ENCODE results near the gene PKNOX2. TPM values are rescaled to one million over a fixed set of nuclear protein-coding genes. Genes with fewer than 3 reads are reported as not detected.
A peak's percentile ranks its signal among the peaks of the same experiment; 100 is the strongest.

Gene PKNOX2
- total and polyA plus RNA-seq, 2 of the 4 experiments (the other 2 are of a cell fraction) = 0.72 to 2.3 TPM

GRCh38 chr11:125167954-125168835, 3.6 kb downstream of the PKNOX2 start:
- intact Hi-C loops (cut with micrococcal nuclease) = no loop called here
- H3K9ac ChIP-seq (ENCODE audit: low read depth, low read length) = no peak overlapping the region
- peak overlapping the region in 1 of 2 experiments; percentile 20; a peak in 1 of 4 replicates for H4K8ac ChIP-seq (ENCODE audit: low read depth in 2 of 2, low read length in 2 of 2)
- no peak overlapping the region for H3K18ac ChIP-seq (ENCODE audit: low read depth, low read length)
- no peaks in the 10 kb centered on the region for H3K9me3 ChIP-seq (ENCODE audit: control insufficient read depth, insufficient read depth, low read length)
- ChIA-PET CTCF (interaction anchor here (1.1 to 2.1 kb wide), 4 partner anchors 77 to 196 kb away, joined by 3 to 6 read pairs (median 4); no protein-coding TSS in a partner anchor), POLR2A (ENCODE audit: unreplicated experiment) (interaction anchor here (0.5 to 1.5 kb wide), 2 partner anchors 12 to 178 kb away, joined by 3 to 4 read pairs; no protein-coding TSS in a partner anchor)
- no peak overlapping the region for H3K56ac ChIP-seq (ENCODE audit: extremely low read depth, insufficient read depth, low read length)
- H3K9me1 ChIP-seq (ENCODE audit: insufficient read depth, low read length) = peaks cover 8% of the 10 kb centered on the region
- no peak overlapping the region for H2BK15ac ChIP-seq (ENCODE audit: low read depth, low read length)
- H3K27me3 ChIP-seq (ENCODE audit: control insufficient read depth, insufficient read depth, low read length) = no peaks in the 10 kb centered on the region; the same call in 1 of the 2 replicates
- ATAC-seq (ENCODE audit: low read depth) (no peak), DNase-seq (peak; percentile 88)
- no peak overlapping the region for H3K4me3 ChIP-seq (ENCODE audit: insufficient read depth, low read depth, low read length)
- no peak overlapping the region for H3K14ac ChIP-seq (replicated peaks; ENCODE audit: low read depth, low read length)
- H3K79me1 ChIP-seq (ENCODE audit: low read depth in 1 of 2, low read length in 2 of 2) = peaks cover 0 to 16% of the 10 kb centered on the region in 2 experiments; a peak in 1 of 4 replicates
- H3K4me1 ChIP-seq (ENCODE audit: control insufficient read depth, insufficient read depth, low read length) = peaks cover 19% of the 10 kb centered on the region
- H3K4me2 ChIP-seq (ENCODE audit: low read depth, low read length) = peak overlapping the region; percentile 14; the same call in 1 of the 2 replicates
- H2AK9ac ChIP-seq (replicated peaks; ENCODE audit: low read depth, low read length, poor library complexity) = no peak overlapping the region
- no peak overlapping the region for H2BK5ac ChIP-seq (ENCODE audit: low read depth, low read length, poor library complexity, severe bottlenecking)
- WGBS, 2 experiments (ENCODE audit: extremely low coverage in 2 of 2, insufficient read length in 1 of 2) = 17% methylated on average over 1 of the region's 9 CpGs; no CpG with 5 or more reads in 1 of the 2 experiments
- 0 out of 2 replicates have a peak overlapping the region, but pooled peaks have one; percentile 4 for H2BK120ac ChIP-seq (ENCODE audit: low read depth, low read length)
- H4K20me1 ChIP-seq (ENCODE audit: insufficient read depth, low read length) = no peaks in the 10 kb centered on the region
- no TSS peak for BruUV-seq (replicated peaks)
- peak overlapping the region; percentile 15; the same call in 1 of the 2 replicates for H3K23ac ChIP-seq (ENCODE audit: low read depth, low read length)
- H4K91ac ChIP-seq (ENCODE audit: insufficient read depth, low read depth, low read length) = peak overlapping the region; percentile 0; the same call in 1 of the 2 replicates
- in situ Hi-C loops (cut with MboI; ENCODE audit: low sequenced_read_pairs) = loop anchor here (10.0 kb wide), 1 partner anchor 237 kb away; no protein-coding TSS in a partner anchor
- dilution Hi-C loops (cut with HindIII; ENCODE audit: low sequenced_read_pairs, unreplicated experiment) = no loop called here
- peak overlapping the region; percentile 20; the same call in 1 of the 2 replicates for H2BK20ac ChIP-seq (ENCODE audit: low read depth, low read length)
- H3K27ac ChIP-seq (ENCODE audit: insufficient read depth, low read length) = peak overlapping the region; percentile 30; the same call in 1 of the 2 replicates
- TF ChIP-seq BHLHE40 (IDR thresholded peaks at IDR 0.05; ENCODE audit: low read depth, low read length) = no peak
- TF ChIP-seq, protein P1, sequence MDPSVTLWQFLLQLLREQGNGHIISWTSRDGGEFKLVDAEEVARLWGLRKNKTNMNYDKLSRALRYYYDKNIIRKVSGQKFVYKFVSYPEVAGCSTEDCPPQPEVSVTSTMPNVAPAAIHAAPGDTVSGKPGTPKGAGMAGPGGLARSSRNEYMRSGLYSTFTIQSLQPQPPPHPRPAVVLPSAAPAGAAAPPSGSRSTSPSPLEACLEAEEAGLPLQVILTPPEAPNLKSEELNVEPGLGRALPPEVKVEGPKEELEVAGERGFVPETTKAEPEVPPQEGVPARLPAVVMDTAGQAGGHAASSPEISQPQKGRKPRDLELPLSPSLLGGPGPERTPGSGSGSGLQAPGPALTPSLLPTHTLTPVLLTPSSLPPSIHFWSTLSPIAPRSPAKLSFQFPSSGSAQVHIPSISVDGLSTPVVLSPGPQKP (IDR thresholded peaks at IDR 0.05; ENCODE audit: borderline replicate concordance, low read depth, low read length) = no peak
- TF ChIP-seq RCOR1 (IDR thresholded peaks at IDR 0.05; ENCODE audit: insufficient replicate concordance, low read length) = no peak
- TF ChIP-seq CEBPB (IDR thresholded peaks at IDR 0.05; ENCODE audit: low read depth, low read length) = no peak
- TF ChIP-seq MAZ (IDR thresholded peaks at IDR 0.05; ENCODE audit: borderline replicate concordance, low read depth, low read length) = no peak
- no peak for TF ChIP-seq NFE2L2 (IDR thresholded peaks at IDR 0.05; ENCODE audit: low read depth, low read length)
- no peak for TF ChIP-seq MAFK (IDR thresholded peaks at IDR 0.05; ENCODE audit: low read depth, low read length)
- no peak for TF ChIP-seq SMC3 (IDR thresholded peaks at IDR 0.05; ENCODE audit: low read depth, low read length)
- H3K36me3 ChIP-seq (ENCODE audit: control insufficient read depth, insufficient read depth, low read length) = no peaks in the 10 kb centered on the region
- H2AFZ ChIP-seq (replicated peaks; ENCODE audit: low read length, poor library complexity) = no peak overlapping the region
- H3K4ac ChIP-seq (ENCODE audit: low read depth, low read length) = no peak overlapping the region
- no peak overlapping the region for H4K5ac ChIP-seq (ENCODE audit: low read depth, low read length)
- H2AK5ac ChIP-seq (ENCODE audit: low read depth, low read length) = no peak overlapping the region

All from IMR-90 (cell line).